CD14-positive monocyte (primary cell): Measurements from ENCODE around the gene NEBL. TPM values are rescaled to one million over a fixed set of nuclear protein-coding genes. Genes with fewer than 3 reads are reported as not detected.

Experiments used
- DNase-seq, 3 donors: peaks; one replicate each; pipeline ENCODE4 v3.0.0-alpha.2; 2011 to 2022
- H2AFZ ChIP-seq: 2 replicates; pipeline ENCODE4 v1.6.0; 2012; ENCODE audit warnings: mild to moderate bottlenecking, low read depth, low read length, inconsistent platforms; ENCODE audit not compliant: insufficient read depth, poor library complexity, severe bottlenecking
- H3K27ac ChIP-seq, 2 donors: 1 replicate in 1 of 2; 2 replicates in 1 of 2; pipeline ENCODE4 v1.5.1; 2012 to 2013; ENCODE audit warnings: low read length in 2 of 2, control low read depth in 1 of 2, inconsistent platforms in 1 of 2, low read depth in 1 of 2, mild to moderate bottlenecking in 1 of 2
- H3K27me3 ChIP-seq, 2 donors: one replicate each; pipeline versions ENCODE4 v1.6.0 to v1.6.1; 2011 to 2013; ENCODE audit warnings: low read length in 2 of 2; ENCODE audit not compliant: control insufficient read depth in 2 of 2, insufficient read depth in 2 of 2
- H3K36me3 ChIP-seq, 2 donors: replicated peaks in 1 of 2; 1 replicate in 1 of 2; 2 replicates in 1 of 2; pipeline versions ENCODE4 v1.5.1 to v1.6.1; 2012 to 2013; ENCODE audit warnings: low read length in 2 of 2, control low read depth in 1 of 2, inconsistent platforms in 1 of 2, mild to moderate bottlenecking in 1 of 2; ENCODE audit not compliant: insufficient read depth in 2 of 2, control insufficient read depth in 1 of 2
- H3K4me1 ChIP-seq, 2 donors: 1 replicate in 1 of 2; 2 replicates in 1 of 2; pipeline versions ENCODE4 v1.5.1 to v1.6.1; 2012 to 2013; ENCODE audit warnings: low read length in 2 of 2, control low read depth in 1 of 2, inconsistent platforms in 1 of 2, mild to moderate bottlenecking in 1 of 2, moderate library complexity in 1 of 2; ENCODE audit not compliant: insufficient read depth in 2 of 2, control insufficient read depth in 1 of 2
- H3K4me2 ChIP-seq: replicated peaks from 2 replicates; pipeline ENCODE3; 2012; ENCODE audit warnings: low read length, moderate library complexity, mild to moderate bottlenecking; ENCODE audit not compliant: poor library complexity, severe bottlenecking; ENCODE audit errors: extremely low read depth
- H3K4me3 ChIP-seq, 3 experiments: fragments of 200-600 bp in 1 of 3; sonication (generic) in 1 of 3; replicated peaks in 1 of 3; 1 replicate in 2 of 3; 2 replicates in 1 of 3; pipeline ENCODE4 v1.5.1; 2011 to 2013; ENCODE audit warnings: low read length in 3 of 3, mild to moderate bottlenecking in 3 of 3, control low read depth in 2 of 3, low read depth in 2 of 3, inconsistent platforms in 1 of 3, moderate library complexity in 1 of 3
- H3K79me2 ChIP-seq: 2 replicates; pipeline ENCODE4 v1.6.0; 2012; ENCODE audit warnings: mild to moderate bottlenecking, control low read depth, inconsistent platforms, low read length, moderate library complexity; ENCODE audit not compliant: insufficient read depth
- H3K9ac ChIP-seq: 2 replicates; pipeline ENCODE4 v1.6.0; 2017; ENCODE audit warnings: low read length, mild to moderate bottlenecking; ENCODE audit not compliant: insufficient read depth, poor library complexity, severe bottlenecking
- H3K9me3 ChIP-seq, 2 donors: replicated peaks in 1 of 2; 1 replicate in 1 of 2; 2 replicates in 1 of 2; pipeline versions ENCODE4 v1.5.1 to v1.6.1; 2012 to 2013; ENCODE audit warnings: low read length in 2 of 2, control low read depth in 1 of 2; ENCODE audit not compliant: control insufficient read depth in 1 of 2, insufficient read depth in 1 of 2
- H4K20me1 ChIP-seq: 2 replicates; pipeline ENCODE4 v1.6.0; 2012; ENCODE audit warnings: mild to moderate bottlenecking, low read length, control low read depth, moderate library complexity; ENCODE audit not compliant: insufficient read depth
- H3K27ac Mint-ChIP-seq, 7 donors: one replicate each; pipeline ENCODE4 v1.8.0; 2020; ENCODE audit warnings: mild to moderate bottlenecking in 7 of 7, mixed read lengths in 7 of 7, moderate library complexity in 6 of 7, inconsistent platforms in 2 of 7
- H3K27me3 Mint-ChIP-seq, 3 donors: one replicate each; pipeline ENCODE4 v1.8.0; 2021 to 2022; ENCODE audit warnings: low read depth in 3 of 3, mild to moderate bottlenecking in 3 of 3, mixed read lengths in 3 of 3, moderate library complexity in 3 of 3, inconsistent platforms in 1 of 3
- H3K36me3 Mint-ChIP-seq, 2 donors: one replicate each; pipeline ENCODE4 v1.8.0; 2020; ENCODE audit warnings: mixed read lengths in 2 of 2, inconsistent platforms in 1 of 2, mild to moderate bottlenecking in 1 of 2
- H3K4me1 Mint-ChIP-seq: one replicate; pipeline ENCODE4 v1.8.0; 2020; ENCODE audit warnings: mild to moderate bottlenecking, mixed read lengths
- H3K4me3 Mint-ChIP-seq, 2 donors: one replicate each; pipeline ENCODE4 v1.8.0; 2020; ENCODE audit warnings: mild to moderate bottlenecking in 2 of 2, mixed read lengths in 2 of 2, moderate library complexity in 1 of 2
- H3K9me3 Mint-ChIP-seq, 7 donors: one replicate each; pipeline ENCODE4 v1.8.0; 2020 to 2022; ENCODE audit warnings: mixed read lengths in 7 of 7, mild to moderate bottlenecking in 6 of 7, moderate library complexity in 6 of 7, inconsistent platforms in 2 of 7
- WGBS: methylation state at CpG from one replicate; pipeline ENCODE4 v1.1.5; 2013; ENCODE audit warnings: missing lambda C conversion rate; ENCODE audit not compliant: insufficient coverage; 5-methylcytosine and 5-hydroxymethylcytosine counted together
- intact Hi-C, 2 donors: fragments of 100-400 bp; cut with micrococcal nuclease; formaldehyde crosslinking; loops; one replicate each; pipeline versions ENCODE4 v1.15.0 to v1.15.1; 2023
- polyA plus RNA-seq, 3 donors: library from polyadenylated mRNA; depleted of rRNA in 1 of 3; unstranded in 2 of 3; stranded (reverse) in 1 of 3; fragments of 300-500 nt in 2 of 3; fragments of >200 nt in 1 of 3; fragmentation: Illumina TruSeq in 2 of 3; gene quantifications; 1 replicate in 2 of 3; 2 replicates in 1 of 3; pipeline ENCODE4 v1.2.3, GENCODE V29; 2012 to 2021
- TF ChIP-seq, protein P1 (sequence below): fragments of 200-600 bp; IDR thresholded peaks from one replicate; pipeline ENCODE4 v1.8.0; 2022; ENCODE audit warnings: antibody characterized with exemption, mild to moderate bottlenecking

NEBL gene
- polyA plus RNA-seq, 3 donors: 9.7 TPM; not detected in 2

GRCh38 chr10:20871970-20872369 is 25.1 kb downstream of the NEBL start:
- Mint-ChIP-seq H3K27me3 (peaks cover 0 to 2% (median 2%) of the 10 kb centered on the region in 3 donors), H3K4me1 (no peaks in the 10 kb centered on the region), H3K27ac (no peak overlapping the region), H3K9me3 (peaks cover 0 to 3% (median 0%) of the 10 kb centered on the region in 7 donors), H3K36me3 (no peaks in the 10 kb centered on the region), H3K4me3 (no peak overlapping the region)
- no peak overlapping the region for H3K27ac ChIP-seq
- intact Hi-C loops: no loop called here
- WGBS: 100% methylated on average over 2 of the region's 7 CpGs
- no peaks in the 10 kb centered on the region for H3K36me3 ChIP-seq
- H3K4me3 ChIP-seq: no peak overlapping the region
- no peaks in the 10 kb centered on the region for H4K20me1 ChIP-seq
- no peak overlapping the region for H3K4me2 ChIP-seq
- H3K9me3 ChIP-seq: no peaks in the 10 kb centered on the region
- no peaks in the 10 kb centered on the region for H3K4me1 ChIP-seq
- TF ChIP-seq, protein P1, sequence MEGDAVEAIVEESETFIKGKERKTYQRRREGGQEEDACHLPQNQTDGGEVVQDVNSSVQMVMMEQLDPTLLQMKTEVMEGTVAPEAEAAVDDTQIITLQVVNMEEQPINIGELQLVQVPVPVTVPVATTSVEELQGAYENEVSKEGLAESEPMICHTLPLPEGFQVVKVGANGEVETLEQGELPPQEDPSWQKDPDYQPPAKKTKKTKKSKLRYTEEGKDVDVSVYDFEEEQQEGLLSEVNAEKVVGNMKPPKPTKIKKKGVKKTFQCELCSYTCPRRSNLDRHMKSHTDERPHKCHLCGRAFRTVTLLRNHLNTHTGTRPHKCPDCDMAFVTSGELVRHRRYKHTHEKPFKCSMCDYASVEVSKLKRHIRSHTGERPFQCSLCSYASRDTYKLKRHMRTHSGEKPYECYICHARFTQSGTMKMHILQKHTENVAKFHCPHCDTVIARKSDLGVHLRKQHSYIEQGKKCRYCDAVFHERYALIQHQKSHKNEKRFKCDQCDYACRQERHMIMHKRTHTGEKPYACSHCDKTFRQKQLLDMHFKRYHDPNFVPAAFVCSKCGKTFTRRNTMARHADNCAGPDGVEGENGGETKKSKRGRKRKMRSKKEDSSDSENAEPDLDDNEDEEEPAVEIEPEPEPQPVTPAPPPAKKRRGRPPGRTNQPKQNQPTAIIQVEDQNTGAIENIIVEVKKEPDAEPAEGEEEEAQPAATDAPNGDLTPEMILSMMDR: no peak
- H3K9ac ChIP-seq: no peak overlapping the region
- no peak for DNase-seq
- H3K79me2 ChIP-seq: no peaks in the 10 kb centered on the region
- no peak overlapping the region for H2AFZ ChIP-seq
- no peaks in the 10 kb centered on the region for H3K27me3 ChIP-seq

DNA sequence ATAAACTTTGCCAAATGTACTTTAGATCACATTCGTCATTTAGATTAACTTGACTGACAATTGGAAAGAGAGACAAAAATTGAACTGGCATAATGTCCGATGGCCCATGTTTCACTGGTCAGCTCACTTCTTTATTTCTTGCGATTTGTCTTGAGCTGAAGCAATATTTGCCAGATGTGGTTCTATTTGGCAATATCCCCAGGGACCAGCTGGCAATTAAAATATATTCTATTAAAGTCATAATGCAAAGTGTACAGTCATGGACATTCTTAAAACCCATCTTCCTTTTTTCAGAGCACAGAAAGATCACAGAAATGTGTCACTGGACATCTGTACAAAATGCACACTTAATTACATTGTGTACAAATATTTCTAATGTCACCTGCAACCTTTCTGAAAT is 26.3 kb downstream of the NEBL start:
- H3K4me3 ChIP-seq: no peak overlapping the region
- intact Hi-C loops: no loop called here

More for the DNA sequence above, 26.3 kb downstream of the NEBL start:
- Mint-ChIP-seq H3K4me1 (no peaks in the 10 kb centered on the region), H3K9me3 (peaks cover 0 to 3% (median 0%) of the 10 kb centered on the region in 7 donors), H3K4me3 (no peak overlapping the region), H3K27ac (no peak overlapping the region), H3K27me3 (peaks cover 2% of the 10 kb centered on the region in 3 donors), H3K36me3 (no peaks in the 10 kb centered on the region)
- Histone ChIP-seq H3K36me3 (no peaks in the 10 kb centered on the region), H3K4me1 (no peaks in the 10 kb centered on the region), H4K20me1 (no peaks in the 10 kb centered on the region), H3K4me2 (no peak overlapping the region), H3K9ac (no peak overlapping the region), H3K27ac (no peak overlapping the region), H2AFZ (no peak overlapping the region), H3K27me3 (no peaks in the 10 kb centered on the region), H3K79me2 (no peaks in the 10 kb centered on the region), H3K9me3 (no peaks in the 10 kb centered on the region)
- TF ChIP-seq, protein P1: no peak
- 94% methylated on average over 2 of the region's 3 CpGs for WGBS
- DNase-seq: no peak
